ENCODE results near the gene HSF2.
"Not testable (repeated sequence)": the region's sequence is repeated elsewhere in the genome, so short reads cannot be mapped to it uniquely, and the experiment has no call there.

The HSF2 gene

GRCh38 chr6:122438975-122439374 lies 39.5 kb downstream of the HSF2 start:
- no peak overlapping the region for H3K4me3 ChIP-seq (ENCODE audit: low read depth, low read length)
- DNase-seq (ENCODE audit: low read depth) = no peak

GRCh38 chr6:122445274-122445673 lies 45.8 kb downstream of the HSF2 start:
- no peak for TF ChIP-seq CTCF (IDR thresholded peaks at IDR 0.05; ENCODE audit: insufficient read depth, low read depth, low read length, missing control alignments)
- no peak for DNase-seq (ENCODE audit: low read depth)
- no peak overlapping the region for H3K4me3 ChIP-seq (ENCODE audit: low read depth, low read length)

More at GRCh38 chr6:122438975-122439374, 39.5 kb downstream of the HSF2 start:
- no peak for TF ChIP-seq CTCF (IDR thresholded peaks at IDR 0.05; ENCODE audit: insufficient read depth, low read depth, low read length, missing control alignments)

- no peak for TF ChIP-seq CTCF (IDR thresholded peaks at IDR 0.05; ENCODE audit: insufficient read depth, low read depth, low read length, missing control alignments)
- no peak for DNase-seq (ENCODE audit: low read depth)
- H3K4me3 ChIP-seq (ENCODE audit: low read depth, low read length) = no peak overlapping the region
Measured at GRCh38 chr6:122449069-122449468, 49.6 kb downstream of the HSF2 start.

GRCh38 chr6:122452509-122452908 lies 53.1 kb downstream of the HSF2 start:
- no peak overlapping the region for H3K4me3 ChIP-seq (ENCODE audit: low read depth, low read length)
- no peak for TF ChIP-seq CTCF (IDR thresholded peaks at IDR 0.05; ENCODE audit: insufficient read depth, low read depth, low read length, missing control alignments)
- DNase-seq (ENCODE audit: low read depth) = no peak

GRCh38 chr6:122454673-122455072 lies 55.2 kb downstream of the HSF2 start:
- TF ChIP-seq CTCF (IDR thresholded peaks at IDR 0.05; ENCODE audit: insufficient read depth, low read depth, low read length, missing control alignments) = no peak
- no peak overlapping the region for H3K4me3 ChIP-seq (ENCODE audit: low read depth, low read length)
- no peak for DNase-seq (ENCODE audit: low read depth)

- DNase-seq (ENCODE audit: low read depth); H3K4me3 ChIP-seq (ENCODE audit: low read depth, low read length): not testable (repeated sequence)
Measured at GRCh38 chr6:122455116-122455515, 55.7 kb downstream of the HSF2 start.

- no peak for TF ChIP-seq CTCF (IDR thresholded peaks at IDR 0.05; ENCODE audit: insufficient read depth, low read depth, low read length, missing control alignments)
- DNase-seq (ENCODE audit: low read depth) = no peak
- H3K4me3 ChIP-seq (ENCODE audit: low read depth, low read length) = no peak overlapping the region
Measured at GRCh38 chr6:122458087-122458486, 58.6 kb downstream of the HSF2 start.

All from GM12865 (cell line).